Endodermal cell (in vitro differentiated cells): Measurements from ENCODE around the gene PRRC2B. TPM values are rescaled to one million over a fixed set of nuclear protein-coding genes. Genes with fewer than 3 reads are reported as not detected.
"Not testable (repeated sequence)": the region's sequence is repeated elsewhere in the genome, so short reads cannot be mapped to it uniquely, and the experiment has no call there.

ENCODE experiments used
- DNase-seq: peaks from one replicate; pipeline ENCODE4 v3.0.0-alpha.2; 2017
- H3K27ac ChIP-seq: 2 replicates; pipeline ENCODE4 v1.5.1; 2013; ENCODE audit warnings: mild to moderate bottlenecking, low read depth, low read length, moderate library complexity
- H3K27me3 ChIP-seq: 2 replicates; pipeline ENCODE4 v1.6.1; 2013; ENCODE audit warnings: mild to moderate bottlenecking, low read length, moderate library complexity; ENCODE audit not compliant: insufficient read depth, control insufficient read depth, poor library complexity, severe bottlenecking
- H3K36me3 ChIP-seq: 2 replicates; pipeline ENCODE4 v1.7.0; 2013; ENCODE audit warnings: mild to moderate bottlenecking, low read length, moderate library complexity; ENCODE audit not compliant: control insufficient read depth, insufficient read depth
- H3K4me1 ChIP-seq: one replicate; pipeline ENCODE4 v1.7.0; 2013; ENCODE audit warnings: low read length; ENCODE audit not compliant: control insufficient read depth, insufficient read depth
- H3K4me3 ChIP-seq: 2 replicates; pipeline ENCODE4 v1.5.1; 2013; ENCODE audit warnings: mild to moderate bottlenecking, low read length, moderate library complexity
- H3K9ac ChIP-seq: 2 replicates; pipeline ENCODE4 v1.6.1; 2013; ENCODE audit warnings: mild to moderate bottlenecking, low read length, moderate library complexity; ENCODE audit not compliant: poor library complexity, severe bottlenecking; ENCODE audit errors: extremely low read depth
- H3K9me3 ChIP-seq: 2 replicates; pipeline ENCODE4 v1.6.1; 2013; ENCODE audit warnings: mild to moderate bottlenecking, low read length, moderate library complexity; ENCODE audit not compliant: control insufficient read depth
- H3K27ac Mint-ChIP-seq: 2 replicates; pipeline ENCODE4 v1.8.0; 2020; ENCODE audit warnings: mixed read lengths
- H3K27me3 Mint-ChIP-seq: 2 replicates; pipeline ENCODE4 v1.8.0; 2021; ENCODE audit warnings: mild to moderate bottlenecking, mixed read lengths; ENCODE audit not compliant: insufficient read depth
- H3K36me3 Mint-ChIP-seq: 2 replicates; pipeline ENCODE4 v1.8.0; 2020; ENCODE audit warnings: low read depth, mixed read lengths
- H3K4me1 Mint-ChIP-seq: 2 replicates; pipeline ENCODE4 v1.8.0; 2020; ENCODE audit warnings: mixed read lengths
- H3K4me3 Mint-ChIP-seq: 2 replicates; pipeline ENCODE4 v1.8.0; 2020; ENCODE audit warnings: mild to moderate bottlenecking, moderate library complexity, mixed read lengths
- H3K9me3 Mint-ChIP-seq: 2 replicates; pipeline ENCODE4 v1.8.0; 2020; ENCODE audit warnings: mild to moderate bottlenecking, mixed read lengths
- WGBS, 2 experiments: methylation state at CpG; one replicate each; pipeline versions ENCODE4 v1.1.5 to v1.1.7; 2013; ENCODE audit warnings: missing lambda C conversion rate in 2 of 2, mixed read lengths in 1 of 2; ENCODE audit not compliant: insufficient coverage in 1 of 2, insufficient read length in 1 of 2; 5-methylcytosine and 5-hydroxymethylcytosine counted together
- total RNA-seq, 2 donors: library from RNA; stranded (reverse); fragmentation: NEBNext Ultra II Directional in 1 of 2; extraction: Animal tissue kit (Norgen Biotek cat#: 25700) in 1 of 2; gene quantifications; 2 replicates in 1 of 2; 3 replicates in 1 of 2; pipeline ENCODE4 v1.2.1, GENCODE V29; 2021
- TF ChIP-seq, protein P1 (sequence below): fragments of 200-600 bp; sonication (generic); conservative IDR thresholded peaks from 2 replicates; pipeline ENCODE4 v1.5.0; 2021; ENCODE audit warnings: antibody characterized with exemption, mild to moderate bottlenecking

Gene PRRC2B
- total RNA-seq, 2 donors from 2014 or later, result 309 to 334 TPM

DNA sequence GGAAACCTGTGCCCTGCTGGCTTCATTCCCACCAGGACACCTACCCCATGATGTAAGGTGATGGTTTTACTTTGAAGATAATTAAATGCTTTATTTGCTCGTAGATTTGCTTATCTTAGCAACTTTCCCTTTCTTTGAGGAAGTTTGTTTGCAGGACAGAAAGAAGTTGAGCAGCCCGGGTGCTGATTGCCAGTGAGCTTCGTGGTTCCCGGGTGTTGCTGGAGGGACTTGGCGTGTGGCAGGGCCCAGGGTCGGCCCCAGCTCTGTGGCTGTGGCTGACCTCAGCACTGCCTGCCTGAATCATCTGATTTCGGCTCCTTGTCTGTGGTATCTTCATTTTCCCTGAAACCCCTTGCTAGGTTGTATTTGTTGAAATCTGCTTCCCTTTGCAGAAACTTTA is 117.5 kb downstream of the PRRC2B start:
- peaks cover 83% of the 10 kb centered on the region for H3K36me3 ChIP-seq
- H3K27me3 Mint-ChIP-seq, result peaks cover 12% of the 10 kb centered on the region
- H3K27ac Mint-ChIP-seq, result no peak overlapping the region
- no peaks in the 10 kb centered on the region for H3K9me3 Mint-ChIP-seq
- H3K27me3 ChIP-seq, result peaks cover 37% of the 10 kb centered on the region
- no peaks in the 10 kb centered on the region for H3K4me1 ChIP-seq
- H3K4me3 ChIP-seq, result no peak overlapping the region
- no peak overlapping the region for H3K27ac ChIP-seq
- H3K4me1 Mint-ChIP-seq, result peaks cover 4% of the 10 kb centered on the region
- peaks cover 13% of the 10 kb centered on the region for H3K9me3 ChIP-seq
- 79 to 86% methylated on average over 1 to 7 of the region's 7 CpGs for whole genome bisulfite sequencing, 2 experiments
- H3K36me3 Mint-ChIP-seq, result peaks cover 51% of the 10 kb centered on the region
- H3K4me3 Mint-ChIP-seq, result no peak overlapping the region
- H3K9ac ChIP-seq, result no peak overlapping the region
- TF ChIP-seq, protein P1, sequence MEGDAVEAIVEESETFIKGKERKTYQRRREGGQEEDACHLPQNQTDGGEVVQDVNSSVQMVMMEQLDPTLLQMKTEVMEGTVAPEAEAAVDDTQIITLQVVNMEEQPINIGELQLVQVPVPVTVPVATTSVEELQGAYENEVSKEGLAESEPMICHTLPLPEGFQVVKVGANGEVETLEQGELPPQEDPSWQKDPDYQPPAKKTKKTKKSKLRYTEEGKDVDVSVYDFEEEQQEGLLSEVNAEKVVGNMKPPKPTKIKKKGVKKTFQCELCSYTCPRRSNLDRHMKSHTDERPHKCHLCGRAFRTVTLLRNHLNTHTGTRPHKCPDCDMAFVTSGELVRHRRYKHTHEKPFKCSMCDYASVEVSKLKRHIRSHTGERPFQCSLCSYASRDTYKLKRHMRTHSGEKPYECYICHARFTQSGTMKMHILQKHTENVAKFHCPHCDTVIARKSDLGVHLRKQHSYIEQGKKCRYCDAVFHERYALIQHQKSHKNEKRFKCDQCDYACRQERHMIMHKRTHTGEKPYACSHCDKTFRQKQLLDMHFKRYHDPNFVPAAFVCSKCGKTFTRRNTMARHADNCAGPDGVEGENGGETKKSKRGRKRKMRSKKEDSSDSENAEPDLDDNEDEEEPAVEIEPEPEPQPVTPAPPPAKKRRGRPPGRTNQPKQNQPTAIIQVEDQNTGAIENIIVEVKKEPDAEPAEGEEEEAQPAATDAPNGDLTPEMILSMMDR, result no peak
- DNase-seq, result no peak

DNA sequence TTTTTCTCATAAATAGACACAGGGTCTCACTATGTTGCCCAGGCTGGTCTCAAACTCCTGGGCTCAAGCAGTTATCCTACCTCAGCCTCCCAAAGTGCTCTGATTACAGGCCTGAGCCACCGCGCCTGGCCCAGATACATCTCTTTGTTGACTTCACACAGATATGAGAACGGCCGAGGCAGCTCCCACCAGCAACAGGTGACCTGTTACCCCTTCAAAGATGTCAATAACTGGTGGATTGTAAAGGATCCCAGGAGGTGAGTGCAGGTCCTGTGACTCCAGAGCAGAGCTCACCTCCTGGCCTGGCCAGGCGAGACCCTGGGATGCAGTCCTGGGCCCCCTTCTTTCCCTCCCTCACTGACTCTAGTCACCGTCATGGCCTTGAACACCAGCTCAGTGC is 118.0 kb downstream of the PRRC2B start:
- H3K36me3 ChIP-seq, result peaks cover 85% of the 10 kb centered on the region
- H3K27me3 Mint-ChIP-seq, result peaks cover 12% of the 10 kb centered on the region
- no peak overlapping the region for H3K4me3 Mint-ChIP-seq

DNA sequence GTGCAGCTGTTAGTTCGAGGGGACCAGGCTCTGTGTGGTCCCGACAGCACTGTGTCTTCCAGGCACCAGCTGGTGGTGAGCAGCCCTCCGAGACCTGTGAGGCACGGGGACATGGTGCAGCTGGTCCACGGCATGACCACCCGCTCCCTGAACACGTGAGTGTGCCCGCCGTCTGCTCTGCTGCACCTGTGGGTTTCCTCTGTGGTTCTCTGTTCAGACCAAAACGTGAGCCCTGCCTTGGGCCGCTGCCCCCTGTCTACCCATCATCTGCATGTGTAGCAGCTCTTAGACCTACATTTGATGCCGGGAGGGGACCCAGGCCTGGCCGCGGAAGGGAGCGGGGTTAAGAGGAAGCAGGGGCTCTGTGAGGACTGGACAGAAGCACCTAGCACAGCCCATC is 119.3 kb downstream of the PRRC2B start:
- H3K4me3 ChIP-seq, result no peak overlapping the region
- H3K27me3 ChIP-seq, result peaks cover 37% of the 10 kb centered on the region
- no peak overlapping the region for H3K27ac ChIP-seq
- Mint-ChIP-seq H3K4me3 (no peak overlapping the region), H3K27ac (no peak overlapping the region), H3K36me3 (peaks cover 47% of the 10 kb centered on the region), H3K4me1 (peaks cover 4% of the 10 kb centered on the region), H3K9me3 (no peaks in the 10 kb centered on the region), H3K27me3 (peaks cover 12% of the 10 kb centered on the region)
- H3K36me3 ChIP-seq, result peaks cover 88% of the 10 kb centered on the region
- peaks cover 15% of the 10 kb centered on the region for H3K9me3 ChIP-seq
- H3K4me1 ChIP-seq, result no peaks in the 10 kb centered on the region
- H3K9ac ChIP-seq, result no peak overlapping the region
- 95 to 100% methylated on average over 13 to 15 of the region's 15 CpGs for WGBS, 2 experiments
- no peak for DNase-seq
- TF ChIP-seq, protein P1, result no peak

More for the DNA sequence above, 118.0 kb downstream of the PRRC2B start:
- H3K9me3 ChIP-seq, result peaks cover 15% of the 10 kb centered on the region
- Mint-ChIP-seq H3K27ac (no peak overlapping the region), H3K9me3 (no peaks in the 10 kb centered on the region), H3K4me1 (peaks cover 4% of the 10 kb centered on the region), H3K36me3 (peaks cover 48% of the 10 kb centered on the region)
- WGBS, 2 experiments, result 93 to 94% methylated on average over 4 to 6 of the region's 6 CpGs
- no peak overlapping the region for H3K4me3 ChIP-seq
- no peak overlapping the region for H3K27ac ChIP-seq
- peaks cover 37% of the 10 kb centered on the region for H3K27me3 ChIP-seq
- no peaks in the 10 kb centered on the region for H3K4me1 ChIP-seq
- no peak for DNase-seq
- TF ChIP-seq, protein P1, result no peak
- no peak overlapping the region for H3K9ac ChIP-seq

DNA sequence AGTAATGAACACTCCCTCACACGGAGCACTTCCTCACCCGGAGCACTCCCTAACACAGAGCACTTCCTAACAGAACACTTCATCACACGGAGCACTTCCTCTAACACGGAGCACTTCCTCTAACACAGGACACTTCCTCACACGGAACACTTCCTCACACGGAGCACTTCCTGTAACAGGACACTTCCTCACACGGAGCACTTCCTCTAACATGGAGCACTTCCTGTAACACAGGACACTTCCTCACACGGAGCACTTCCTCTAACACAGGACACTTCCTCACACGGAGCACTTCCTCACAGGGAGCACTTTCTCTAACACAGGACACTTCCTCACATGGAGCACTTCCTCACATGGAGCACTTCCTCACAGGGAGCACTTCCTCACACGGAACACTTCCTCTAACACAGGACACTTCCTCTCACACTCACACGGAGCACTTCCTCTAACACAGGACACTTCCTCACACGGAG is 121.7 kb downstream of the PRRC2B start:
- not testable (repeated sequence) for H3K4me1 ChIP-seq, H3K4me3 ChIP-seq, DNase-seq, H3K9me3 Mint-ChIP-seq, H3K4me1 Mint-ChIP-seq, H3K4me3 Mint-ChIP-seq, H3K27ac Mint-ChIP-seq, H3K9ac ChIP-seq, H3K27me3 Mint-ChIP-seq, H3K27ac ChIP-seq
- WGBS, 2 experiments, result 83 to 100% methylated on average over 3 to 10 of the region's 12 CpGs
- Histone ChIP-seq H3K9me3 (peaks cover 15% of the 10 kb centered on the region), H3K27me3 (peaks cover 16% of the 10 kb centered on the region), H3K36me3 (peaks cover 95% of the 10 kb centered on the region)
- H3K36me3 Mint-ChIP-seq, result peaks cover 52% of the 10 kb centered on the region
